GM21515 (cell line): ENCODE measurements around the gene BTG2.
A peak's percentile ranks its signal among the peaks of the same experiment; 100 is the strongest.
"Not testable (repeated sequence)": the region's sequence is repeated elsewhere in the genome, so short reads cannot be mapped to it uniquely, and the experiment has no call there.

ENCODE experiments used
- ATAC-seq: cut with Tn5 transposase; IDR thresholded peaks from one replicate; pipeline ENCODE4 v1.9.1; 2021; ENCODE audit not compliant: unreplicated experiment

BTG2 gene

DNA sequence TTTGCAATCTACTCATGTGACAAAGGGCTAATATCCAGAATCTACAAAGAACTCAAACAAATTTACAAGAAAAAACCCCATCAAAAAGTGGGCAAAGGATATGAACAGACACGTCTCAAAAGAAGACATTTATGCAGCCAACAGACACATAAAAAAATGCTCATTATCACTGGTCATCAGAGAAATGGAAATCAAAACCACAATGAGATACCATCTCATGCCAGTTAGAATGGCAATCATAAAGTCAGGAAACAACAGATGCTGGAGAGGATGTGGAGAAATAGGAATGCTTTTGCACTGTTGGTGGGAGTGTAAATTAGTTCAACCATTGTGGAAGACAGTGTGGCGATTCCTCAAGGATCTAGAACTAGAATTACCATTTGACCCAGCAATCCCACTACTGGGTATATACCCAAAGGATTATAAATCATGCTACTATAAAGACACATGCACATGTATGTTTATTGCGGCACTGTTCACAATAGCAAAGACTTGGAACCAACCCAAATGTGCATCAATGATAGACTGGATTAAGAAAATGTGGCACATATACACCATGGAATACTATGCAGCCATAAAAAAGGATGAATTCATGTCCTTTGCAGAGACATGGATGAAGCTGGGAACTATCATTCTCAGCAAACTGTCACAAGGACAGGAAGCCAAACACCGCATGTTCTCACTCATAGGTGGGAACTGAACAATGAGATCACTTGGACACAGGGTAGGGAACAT lies 8.9 kb downstream of the BTG2 start:
- ATAC-seq = not testable (repeated sequence)

DNA sequence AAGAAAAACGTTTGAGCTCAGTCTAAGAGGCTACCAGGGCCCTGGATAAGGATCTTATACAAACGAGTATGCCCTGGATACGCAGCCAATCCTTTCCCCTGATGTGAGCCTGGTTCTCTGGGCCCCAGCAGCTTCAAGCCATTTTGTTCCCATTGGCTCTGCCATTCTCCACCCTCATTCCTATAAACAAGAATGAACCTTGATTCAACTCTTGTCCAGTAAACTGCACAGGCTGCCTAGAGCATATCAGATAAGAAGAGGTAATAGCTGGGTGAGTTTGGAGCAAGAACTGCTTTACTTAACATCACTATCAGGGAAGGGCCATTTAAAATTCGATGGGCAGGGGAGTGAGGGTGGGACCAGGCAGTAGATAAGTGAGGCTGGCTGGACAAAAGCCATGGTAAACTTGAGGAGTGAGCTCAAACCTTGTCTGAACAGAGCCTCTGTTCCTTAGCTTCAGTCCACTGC lies 11.3 kb downstream of the BTG2 start:
- ATAC-seq = no peak

DNA sequence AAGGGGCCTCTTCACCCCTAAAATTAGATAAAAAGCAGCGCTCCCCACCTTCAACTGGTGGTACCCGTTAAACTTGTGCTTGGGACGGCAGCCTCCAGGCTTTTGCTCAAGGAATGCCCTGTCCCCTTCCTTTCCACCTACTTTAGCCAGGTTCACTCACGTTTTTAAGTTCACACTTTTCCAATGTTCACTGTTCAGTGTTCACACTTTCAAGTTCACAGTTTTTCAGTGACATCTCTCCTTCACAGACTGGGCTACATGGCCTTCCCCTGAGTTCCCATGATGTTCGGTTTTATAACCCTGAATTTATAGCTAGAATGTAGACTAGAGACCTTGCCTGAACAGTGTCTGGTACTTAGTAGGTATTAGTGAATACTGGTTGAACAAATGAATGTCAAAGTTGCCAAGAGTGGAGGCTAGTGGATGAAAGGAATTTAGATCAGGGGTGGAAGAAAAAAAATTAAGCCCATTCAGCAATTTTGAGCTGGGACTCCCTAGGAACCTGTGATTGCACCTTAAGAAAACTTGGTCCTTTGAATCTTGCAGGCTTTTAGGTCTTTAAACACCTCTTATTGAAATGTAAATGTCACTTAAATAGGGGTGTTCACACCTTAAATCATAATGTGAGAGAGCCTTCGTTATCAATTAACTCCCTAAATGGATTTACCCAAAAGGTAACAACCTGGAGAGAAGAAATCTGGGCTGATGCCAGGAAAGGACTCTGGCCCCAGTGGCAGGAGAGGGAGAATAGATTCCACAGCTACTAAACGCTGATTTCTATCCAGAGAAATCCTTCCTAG lies 12.3 kb downstream of the BTG2 start:
- no peak for ATAC-seq

DNA sequence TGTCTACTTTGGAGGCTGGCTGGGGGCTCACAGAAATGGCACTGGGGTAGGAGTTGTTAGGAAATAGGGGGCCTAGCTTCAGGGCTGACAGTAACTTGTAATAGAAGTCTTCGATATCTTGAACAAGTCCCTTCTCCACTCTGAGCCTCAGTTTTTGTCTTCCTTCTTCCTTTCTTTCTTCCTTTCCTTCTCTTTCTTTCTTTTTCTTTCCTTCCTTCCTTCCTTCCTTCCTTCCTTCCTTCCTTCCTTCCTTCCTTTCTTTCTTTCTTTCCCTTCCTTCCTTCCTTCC lies 12.9 kb downstream of the BTG2 start:
- no peak for ATAC-seq

DNA sequence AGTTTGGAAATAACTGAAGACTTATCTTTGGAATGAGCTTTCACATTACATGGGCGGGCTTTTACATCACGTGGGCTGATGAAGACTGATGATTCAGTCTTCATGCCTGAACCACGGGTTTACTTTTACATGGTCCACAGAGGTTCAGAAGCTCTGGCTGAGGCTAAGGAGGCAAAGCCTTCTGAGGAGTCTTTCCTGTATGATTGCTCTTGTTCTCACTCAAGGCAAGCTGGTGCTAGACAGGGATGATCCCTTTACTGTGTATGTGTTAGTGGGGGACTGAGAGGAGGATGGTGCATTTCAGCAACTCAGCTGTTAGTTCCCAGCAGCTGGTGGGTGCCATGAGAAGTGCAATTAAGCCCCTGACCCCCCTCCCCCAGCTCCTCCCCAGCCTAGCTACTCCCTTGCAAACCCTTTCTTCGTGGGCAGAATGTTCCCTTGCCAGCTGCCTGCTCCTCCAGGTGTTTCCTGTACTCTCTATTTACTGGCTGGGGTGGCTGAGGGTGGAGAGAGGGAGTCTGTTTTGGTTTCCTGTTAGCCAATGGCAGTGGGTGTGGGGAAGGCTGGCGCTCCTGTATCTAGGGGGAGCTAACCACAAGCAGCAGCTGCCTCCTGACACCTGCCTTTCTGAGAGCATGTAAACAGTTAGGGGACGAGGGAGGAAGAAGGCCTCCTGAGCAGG lies 15.4 kb downstream of the BTG2 start:
- ATAC-seq = peak; percentile 66

DNA sequence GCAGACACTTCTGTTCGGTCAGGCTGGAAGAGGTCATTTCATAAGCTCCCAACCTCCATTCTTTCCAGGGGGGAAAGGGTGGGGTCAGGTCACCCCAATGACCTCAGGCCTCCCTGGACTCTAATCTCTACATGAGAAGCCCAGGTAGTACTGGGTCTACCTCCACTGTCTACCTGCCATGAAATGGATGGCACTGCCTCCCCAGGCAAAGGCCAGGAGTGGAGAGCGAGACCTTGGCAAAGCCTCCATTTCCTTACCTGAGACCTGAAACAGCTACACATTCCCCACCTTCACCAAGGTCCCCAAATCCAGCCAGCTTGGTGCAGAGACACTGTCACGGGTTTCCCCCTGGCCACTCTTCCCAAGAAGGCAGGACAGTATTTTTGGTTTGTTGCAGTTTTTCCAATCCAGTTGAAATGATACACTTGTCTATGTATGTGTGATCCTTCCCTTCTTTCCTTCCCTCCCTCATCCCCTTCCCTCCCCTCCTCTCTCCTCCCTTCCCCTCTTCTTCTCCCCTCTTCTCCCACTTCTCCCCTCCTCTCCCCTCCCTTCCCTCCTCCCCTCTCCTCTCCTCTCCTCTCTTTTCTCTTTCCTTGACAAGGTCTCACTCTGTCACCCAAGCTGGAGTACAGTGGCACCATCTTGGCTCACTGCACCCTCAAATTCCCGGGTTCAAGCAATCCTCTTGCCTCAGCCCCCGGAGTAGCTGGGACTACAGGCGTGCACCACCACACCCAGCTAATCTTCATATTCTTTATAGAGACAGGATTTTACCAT lies 16.1 kb downstream of the BTG2 start:
- no peak for ATAC-seq

DNA sequence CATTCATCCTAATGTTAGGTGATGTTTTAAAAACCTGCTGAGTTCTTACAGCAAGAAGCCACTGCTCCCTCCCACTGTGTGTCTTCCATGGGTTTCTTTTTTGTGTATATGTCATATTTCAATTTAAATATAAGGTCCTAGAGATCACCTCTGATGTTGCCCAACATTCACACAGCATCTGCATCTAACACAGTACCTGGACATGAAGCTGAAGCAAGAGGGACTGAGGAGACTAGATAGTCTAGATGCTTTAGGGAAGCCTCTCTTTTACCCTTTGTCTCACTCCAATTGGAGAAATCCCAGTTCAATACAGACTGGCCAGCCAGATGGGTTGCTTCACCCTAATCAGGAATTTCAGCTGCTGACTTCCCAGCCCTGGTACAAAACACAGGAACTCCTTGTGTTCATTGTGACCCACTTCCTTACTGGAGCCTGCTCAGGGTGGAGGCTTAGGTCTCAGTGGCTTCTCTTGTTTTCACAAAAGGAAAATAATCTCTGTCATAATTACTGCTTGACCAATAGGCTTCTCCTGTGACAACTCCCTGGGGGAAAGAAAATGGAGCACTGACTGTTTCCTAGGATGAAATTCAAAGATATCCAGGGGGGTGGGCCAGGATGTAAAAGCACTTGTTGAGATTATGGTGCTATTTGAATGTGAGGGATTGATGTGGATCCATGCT lies 17.3 kb downstream of the BTG2 start:
- no peak for ATAC-seq

DNA sequence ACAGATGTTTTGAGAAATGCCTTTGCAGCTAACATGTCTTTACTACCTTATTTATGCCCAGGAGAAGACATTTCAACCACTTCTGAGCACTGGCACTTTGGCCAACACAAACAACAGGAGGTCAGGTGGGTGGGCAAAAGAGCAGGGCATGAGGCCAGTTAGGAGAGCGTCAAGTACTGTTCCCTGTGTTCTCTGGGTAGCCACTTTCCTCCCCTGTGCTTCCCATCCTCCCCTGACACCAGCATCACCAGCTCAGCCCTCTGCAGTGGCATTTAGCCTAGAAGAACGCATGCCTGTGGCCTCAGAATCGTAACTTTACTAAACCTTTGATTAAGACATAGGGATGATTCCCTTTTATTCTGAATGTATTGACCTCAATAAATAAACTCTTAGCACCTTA lies 18.3 kb downstream of the BTG2 start:
- ATAC-seq = no peak

DNA sequence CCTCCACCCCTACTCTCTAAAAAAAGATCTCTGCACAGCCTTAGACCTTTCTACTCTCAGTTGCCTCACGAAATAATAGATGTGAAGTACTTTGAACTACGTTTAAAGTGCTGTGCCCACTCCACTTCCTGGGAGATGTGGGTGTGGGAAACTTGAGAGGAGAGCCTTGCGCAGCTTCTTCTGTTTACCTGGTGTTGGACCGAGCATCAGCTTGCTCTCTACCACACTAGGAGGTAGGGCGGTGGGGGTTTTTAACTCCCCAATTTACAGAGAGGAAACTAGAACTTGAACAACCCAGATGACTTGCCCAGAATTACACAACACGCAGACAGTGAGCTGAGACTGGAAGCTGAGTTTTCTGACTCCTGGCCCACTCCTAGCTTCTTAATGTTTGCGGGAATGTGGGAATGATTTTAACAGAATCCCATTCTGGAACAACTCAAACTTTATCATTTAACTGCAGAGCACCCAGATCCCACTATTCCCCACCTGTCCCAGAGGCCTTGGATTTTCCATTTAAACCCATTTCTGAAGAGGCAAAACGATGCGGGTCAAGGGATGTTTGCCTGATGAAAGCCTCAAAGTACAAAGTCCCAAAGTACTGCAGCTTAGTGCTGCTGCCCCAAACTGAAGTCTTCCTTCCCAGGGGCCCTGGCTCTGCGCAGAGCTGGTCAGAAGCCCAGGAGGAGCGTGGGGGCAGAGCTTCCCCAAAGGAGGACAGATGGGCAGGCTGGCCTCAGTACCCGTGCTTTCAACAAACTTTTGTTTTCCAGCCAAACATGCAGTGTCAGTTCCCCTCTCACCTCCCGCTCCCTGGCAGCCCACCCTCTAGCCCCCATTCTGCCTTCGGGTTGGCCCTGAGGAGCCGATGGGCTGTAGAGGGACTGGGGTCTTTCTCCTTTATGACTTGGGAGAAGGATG lies 19.0 kb downstream of the BTG2 start:
- no peak for ATAC-seq

DNA sequence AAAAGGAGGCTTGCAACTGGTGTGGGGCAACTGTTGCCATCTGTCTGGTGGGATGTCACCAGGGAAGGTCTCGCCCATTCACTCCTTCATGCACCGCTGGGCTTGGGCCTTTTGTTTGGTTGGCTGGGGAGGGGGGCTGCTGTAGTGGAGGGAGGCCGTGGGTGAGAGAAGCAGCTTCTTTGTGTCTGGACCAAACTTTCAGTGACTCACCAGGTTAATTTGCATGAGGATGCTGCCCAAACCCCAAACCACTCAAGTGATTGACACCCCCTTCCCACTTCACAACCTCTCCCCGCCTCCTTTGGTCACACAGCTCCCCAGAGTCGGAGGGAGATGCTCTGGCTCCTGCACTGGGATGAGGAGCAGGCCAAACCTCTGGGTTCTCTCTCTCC lies 19.7 kb downstream of the BTG2 start:
- ATAC-seq = peak; percentile 26

DNA sequence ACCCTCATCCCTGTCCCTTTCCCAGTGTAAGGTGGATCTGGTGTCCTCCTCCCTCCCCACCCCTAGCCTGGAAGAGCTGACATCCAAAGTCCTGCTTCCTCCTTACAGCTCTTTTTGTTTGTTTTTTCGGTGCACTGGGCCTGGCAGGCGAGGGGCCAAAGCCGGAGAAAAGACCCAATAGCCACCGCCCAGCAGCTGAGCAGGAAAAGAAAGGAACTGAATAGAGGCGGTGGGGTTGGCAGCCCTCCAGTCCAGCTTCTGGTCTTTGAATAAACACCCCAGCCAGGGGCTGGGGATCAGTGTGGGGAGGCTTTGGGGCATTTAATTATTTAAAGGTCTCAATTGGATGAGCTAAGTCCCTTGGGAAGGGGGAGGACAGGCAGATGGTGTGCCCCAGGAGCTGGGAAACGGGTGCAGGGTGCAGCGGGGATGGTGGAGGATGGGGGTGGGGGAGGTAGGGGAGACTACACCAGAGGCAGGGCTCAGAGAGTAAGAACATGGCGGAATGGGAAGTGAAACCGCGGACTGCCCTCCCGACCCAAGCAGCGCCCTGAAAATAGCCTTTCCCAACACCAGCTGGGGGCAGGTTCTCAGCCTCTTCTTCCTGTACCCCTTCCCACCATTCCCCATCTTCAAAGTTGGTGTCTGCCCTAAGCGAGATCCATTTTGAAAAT lies 20.2 kb downstream of the BTG2 start:
- no peak for ATAC-seq

DNA sequence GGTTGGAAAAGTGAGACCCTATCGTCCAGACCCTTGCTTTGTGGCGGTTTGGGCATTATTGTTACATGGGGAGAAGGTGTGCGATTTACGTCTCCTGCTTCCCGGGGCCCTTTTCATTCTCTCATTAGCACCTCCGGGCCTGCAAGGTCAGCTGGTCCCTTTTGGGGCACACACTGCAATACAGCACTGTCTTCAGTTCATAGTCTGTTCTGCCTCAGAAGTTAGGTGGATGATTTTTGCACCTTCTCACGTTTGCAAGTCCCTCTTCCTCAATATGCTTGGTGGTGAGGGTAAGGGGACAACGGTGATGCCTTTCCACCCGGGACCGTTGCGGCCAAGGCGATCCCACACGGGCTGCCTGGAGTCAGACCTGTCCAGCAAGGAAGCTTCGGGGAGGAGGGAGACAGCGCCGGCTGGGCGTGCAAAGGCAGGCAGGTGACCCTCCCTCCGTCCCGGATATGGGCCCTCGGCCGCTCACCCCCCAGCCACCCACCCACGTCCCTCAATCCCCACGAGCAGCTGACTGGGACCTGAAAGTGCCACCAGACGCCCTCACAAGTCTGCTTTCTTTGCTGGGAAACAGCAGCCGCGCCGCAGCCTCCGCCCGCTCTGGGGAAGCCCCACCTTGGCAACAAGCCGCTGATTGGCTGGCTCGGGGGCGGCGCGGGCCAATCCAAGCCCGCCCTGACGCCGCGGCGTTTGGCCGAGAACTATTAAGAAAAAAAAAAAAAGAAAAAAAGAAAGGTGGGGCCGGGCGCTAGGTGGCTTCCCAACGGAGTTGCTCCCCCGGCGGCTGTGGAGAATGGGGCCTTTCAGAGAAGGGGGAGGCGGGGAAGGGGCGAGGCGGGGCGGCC lies 21.7 kb downstream of the BTG2 start:
- peak; percentile 73 for ATAC-seq

DNA sequence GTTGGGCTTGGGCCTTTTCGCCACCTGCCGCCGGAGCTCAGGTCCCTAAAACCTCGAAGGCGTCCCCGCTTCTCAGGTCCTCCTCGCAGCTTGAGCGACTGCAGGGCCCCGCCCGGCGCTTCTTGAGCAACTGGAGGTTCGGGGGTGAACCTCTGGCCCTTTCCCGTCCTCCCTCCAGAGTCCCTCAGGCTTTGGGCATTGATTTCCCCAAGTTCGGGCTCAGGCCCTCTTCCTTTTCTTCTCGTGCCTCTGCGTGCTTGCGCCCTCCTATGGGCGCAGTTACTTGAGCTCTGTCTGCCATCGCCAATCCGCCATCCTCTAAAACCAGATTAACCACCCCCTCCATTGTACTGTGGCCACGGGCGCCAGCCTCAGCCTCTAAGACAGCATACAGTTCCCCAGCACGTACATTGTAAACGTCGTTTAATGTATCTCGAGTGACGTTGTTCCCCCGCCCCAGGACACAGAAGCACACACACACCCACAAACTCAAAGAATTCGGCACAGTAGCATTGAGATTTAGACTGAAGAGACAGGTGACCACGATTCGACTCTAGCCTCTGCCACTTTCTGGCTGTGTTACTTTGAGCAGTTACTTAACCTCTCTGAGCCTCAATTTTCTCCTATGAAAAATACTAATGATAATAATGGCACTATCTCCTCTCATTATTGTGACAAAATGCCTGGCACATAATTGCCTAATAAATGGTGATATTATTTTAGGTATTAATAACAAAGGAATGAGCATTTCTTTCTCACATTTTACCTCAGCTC lies 22.6 kb downstream of the BTG2 start:
- peak; percentile 26 for ATAC-seq

DNA sequence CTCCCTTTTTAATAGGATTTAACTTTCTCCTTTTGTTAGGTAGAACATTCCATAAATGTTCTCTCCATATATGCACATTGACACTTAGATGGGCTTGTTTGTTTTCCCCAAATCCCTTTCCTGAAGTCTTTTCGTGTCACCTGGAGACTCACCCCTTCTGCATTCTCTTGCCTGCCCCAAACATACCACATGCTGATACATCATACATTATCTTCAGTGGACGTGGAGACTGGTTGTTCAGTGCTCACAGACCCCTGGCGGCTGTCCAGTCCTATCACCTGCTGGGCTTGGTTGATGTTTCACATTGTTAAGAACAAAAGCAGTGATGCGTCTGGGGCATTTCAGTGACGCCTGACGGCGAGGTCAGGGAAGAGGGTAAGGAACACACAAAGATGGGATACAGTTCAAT lies 23.4 kb downstream of the BTG2 start:
- ATAC-seq = no peak

DNA sequence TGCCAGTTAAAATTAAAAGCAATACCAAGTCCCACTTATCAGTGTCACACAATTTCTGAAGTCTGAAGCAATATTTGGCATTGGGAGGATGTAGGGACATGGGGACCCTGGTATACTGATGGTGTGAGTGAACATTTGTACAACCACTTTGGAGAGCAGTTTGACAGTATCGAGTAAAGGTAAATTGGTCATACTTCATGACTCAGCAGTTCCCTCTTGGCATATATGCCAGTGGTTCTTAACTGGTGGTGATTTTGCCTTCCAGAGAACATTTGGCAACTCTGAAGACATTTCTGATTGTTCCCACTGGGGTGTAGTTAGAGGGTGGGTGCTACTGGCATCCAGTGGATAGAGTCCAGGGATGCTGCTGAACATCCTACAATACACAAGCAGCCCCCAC lies 25.9 kb downstream of the BTG2 start:
- no peak for ATAC-seq

DNA sequence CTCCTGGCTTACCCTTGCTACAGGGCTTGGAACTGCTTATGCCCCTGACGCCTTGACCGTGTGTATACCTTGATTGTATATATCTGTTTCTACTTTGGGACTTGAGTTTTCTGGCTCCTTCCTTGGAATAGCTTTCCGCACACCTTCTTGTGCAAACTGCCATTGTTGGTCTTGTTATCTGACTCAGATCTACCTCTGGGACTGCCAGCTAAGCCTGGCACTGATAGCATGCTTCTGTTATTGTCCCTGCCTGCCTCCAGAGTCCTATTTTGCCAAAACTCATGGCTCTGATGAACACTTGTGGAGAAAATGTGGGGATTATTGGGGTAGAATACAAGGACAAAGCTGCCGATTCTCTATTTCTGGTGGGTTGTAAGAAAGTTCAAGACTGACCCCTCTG lies 30.2 kb downstream of the BTG2 start:
- no peak for ATAC-seq

DNA sequence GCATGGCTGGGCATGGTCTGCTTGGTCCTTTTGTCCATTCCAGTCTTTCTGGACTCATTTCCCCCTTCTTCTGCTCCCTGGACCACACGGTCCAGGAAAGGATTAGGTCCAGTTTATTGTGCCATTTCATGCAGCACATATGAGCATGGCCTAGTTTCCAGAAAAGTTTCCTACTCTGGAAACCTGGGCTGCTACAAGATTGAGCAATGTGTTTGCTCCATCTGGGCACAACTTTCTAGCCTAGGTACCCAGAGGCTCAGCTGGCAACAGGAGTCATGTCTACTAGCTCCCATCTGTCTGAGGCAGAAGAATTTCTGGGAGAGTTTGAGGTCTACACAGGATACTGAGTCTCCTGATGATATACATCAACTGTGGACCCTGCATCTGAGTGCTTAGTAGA lies 30.8 kb downstream of the BTG2 start:
- ATAC-seq = no peak
